ENCODE results near the gene POLR2I. TPM values are rescaled to one million over a fixed set of nuclear protein-coding genes. Genes with fewer than 3 reads are reported as not detected.

Gene POLR2I
- total RNA-seq, 1 donor from 2014 or later, result 37.6 TPM

- Histone ChIP-seq H3K4me3 (no peak overlapping the region), H3K36me3 (peaks cover 57% of the 10 kb centered on the region)
Measured at GRCh38 chr19:36142496-36142895, 27.8 kb upstream of the POLR2I start.

GRCh38 chr19:36142046-36142445, 27.4 kb upstream of the POLR2I start:
- ATAC-seq (no peak), DNase-seq (no peak)
- no peak for TF ChIP-seq CTCF (IDR thresholded peaks at IDR 0.05)
- intact Hi-C loops (cut with DNase I), result no loop called here
- Histone ChIP-seq H3K27ac (no peak overlapping the region), H3K4me1 (peaks cover 23% of the 10 kb centered on the region), H3K36me3 (peaks cover 53% of the 10 kb centered on the region), H3K27me3 (no peaks in the 10 kb centered on the region), H3K9me3 (no peaks in the 10 kb centered on the region), H3K4me3 (no peak overlapping the region)

More at GRCh38 chr19:36142496-36142895, 27.8 kb upstream of the POLR2I start:
- ATAC-seq (no peak), DNase-seq (no peak)
- intact Hi-C loops (cut with DNase I), result no loop called here
- H3K9me3 ChIP-seq, result no peaks in the 10 kb centered on the region
- peaks cover 19% of the 10 kb centered on the region for H3K4me1 ChIP-seq
- TF ChIP-seq CTCF (IDR thresholded peaks at IDR 0.05), result no peak
- no peak overlapping the region for H3K27ac ChIP-seq
- no peaks in the 10 kb centered on the region for H3K27me3 ChIP-seq

- H3K27me3 ChIP-seq, result no peaks in the 10 kb centered on the region
Measured at GRCh38 chr19:36141039-36141927, 26.6 kb upstream of the POLR2I start.

GRCh38 chr19:36140304-36141038, 25.8 kb upstream of the POLR2I start:
- TF ChIP-seq CTCF (IDR thresholded peaks at IDR 0.05), result no peak
- intact Hi-C loops (cut with DNase I), result no loop called here
- Histone ChIP-seq H3K9me3 (no peaks in the 10 kb centered on the region), H3K36me3 (peaks cover 37% of the 10 kb centered on the region), H3K27me3 (no peaks in the 10 kb centered on the region), H3K27ac (peak overlapping the region; percentile 97), H3K4me1 (peaks cover 31% of the 10 kb centered on the region), H3K4me3 (peak overlapping the region; percentile 78)
- DNase-seq, result no peak
- peak; percentile 2 for ATAC-seq

More at GRCh38 chr19:36141039-36141927, 26.6 kb upstream of the POLR2I start:
- peaks cover 31% of the 10 kb centered on the region for H3K4me1 ChIP-seq
- TF ChIP-seq CTCF (IDR thresholded peaks at IDR 0.05), result no peak
- peak overlapping the region; percentile 97 for H3K27ac ChIP-seq
- ATAC-seq (peak; percentile 85), DNase-seq (peak; percentile 93)
- no peaks in the 10 kb centered on the region for H3K9me3 ChIP-seq
- peak overlapping the region; percentile 78 for H3K4me3 ChIP-seq
- peaks cover 45% of the 10 kb centered on the region for H3K36me3 ChIP-seq
- intact Hi-C loops (cut with DNase I), result no loop called here

- H3K36me3 ChIP-seq, result peaks cover 29% of the 10 kb centered on the region
- peak within 1 kb of the TSS; percentile 78 for H3K4me3 ChIP-seq
- H3K27ac ChIP-seq, result peak within 1 kb of the TSS; percentile 97
- DNase-seq (peak; percentile 99), ATAC-seq (peak; percentile 91)
- H3K9me3 ChIP-seq, result no peaks in the 10 kb centered on the region
- no peak for TF ChIP-seq CTCF (IDR thresholded peaks at IDR 0.05)
- intact Hi-C loops (cut with DNase I), result no loop called here
- peaks cover 31% of the 10 kb centered on the region for H3K4me1 ChIP-seq
- no peaks in the 10 kb centered on the region for H3K27me3 ChIP-seq
Measured at GRCh38 chr19:36139473-36140303, 25.0 kb upstream of the POLR2I start, which contains the start of gene CAPNS1. CAPNS1 (plus strand) TSS chr19:36140066; CDS start chr19:36141012, 946 bp downstream.
